ENCODE results near the gene ERVFRD-1.
"Not testable (repeated sequence)": the region's sequence is repeated elsewhere in the genome, so short reads cannot be mapped to it uniquely, and the experiment has no call there.

The ERVFRD-1 gene

GRCh38 chr6:11115808-11116536 lies 4.4 kb upstream of the ERVFRD-1 start:
- DNase-seq, CTCF ChIA-PET, H3K27ac Mint-ChIP-seq, H3K27me3 Mint-ChIP-seq, H3K9me3 Mint-ChIP-seq, H3K36me3 Mint-ChIP-seq, H3K4me3 Mint-ChIP-seq: not testable (repeated sequence)
- peaks cover 16% of the 10 kb centered on the region for H3K4me1 Mint-ChIP-seq

GRCh38 chr6:11113038-11113437 lies 1.5 kb upstream of the ERVFRD-1 start:
- DNase-seq, result no peak
- Mint-ChIP-seq H3K27ac (no peak overlapping the region), H3K4me3 (no peak overlapping the region), H3K4me1 (peaks cover 19% of the 10 kb centered on the region), H3K27me3 (no peaks in the 10 kb centered on the region), H3K9me3 (no peaks in the 10 kb centered on the region), H3K36me3 (peaks cover 6% of the 10 kb centered on the region)
- CTCF ChIA-PET, result no interaction called here

GRCh38 chr6:11111769-11112437 lies 378 bp upstream of the ERVFRD-1 start:
- DNase-seq, result no peak
- Mint-ChIP-seq H3K27me3 (no peaks in the 10 kb centered on the region), H3K4me3 (peak overlapping the region; percentile 46), H3K9me3 (no peaks in the 10 kb centered on the region), H3K27ac (no peak overlapping the region), H3K4me1 (peaks cover 19% of the 10 kb centered on the region), H3K36me3 (peaks cover 6% of the 10 kb centered on the region)
- CTCF ChIA-PET, result interaction anchor here (0.6 kb wide), 1 partner anchor 79 kb away, joined by 3 read pairs; no protein-coding TSS in a partner anchor

DNA sequence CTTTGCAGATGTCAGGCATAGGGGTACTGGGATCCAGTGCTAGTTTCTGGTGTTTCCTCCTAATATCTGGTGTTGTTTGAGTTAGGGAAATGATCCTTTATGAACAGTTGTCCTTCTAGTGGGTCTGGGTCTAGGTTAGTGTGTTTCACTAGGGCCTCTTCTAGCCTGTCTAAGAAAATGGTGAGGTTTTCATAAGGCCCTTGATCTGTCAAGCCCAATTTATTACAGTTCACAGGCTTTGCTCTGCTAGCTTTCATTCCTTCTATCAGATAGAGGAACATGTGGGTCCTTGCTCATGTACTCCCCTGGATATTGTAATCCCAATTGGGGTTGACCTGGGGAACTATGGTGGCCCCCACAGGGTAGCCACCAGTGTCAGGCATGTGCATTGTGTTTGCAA lies 2.8 kb downstream of the ERVFRD-1 start:
- Mint-ChIP-seq H3K9me3 (no peaks in the 10 kb centered on the region), H3K4me1 (peaks cover 19% of the 10 kb centered on the region), H3K36me3 (peaks cover 11% of the 10 kb centered on the region), H3K27ac (no peak overlapping the region), H3K4me3 (no peak overlapping the region), H3K27me3 (no peaks in the 10 kb centered on the region)
- no peak for DNase-seq
- CTCF ChIA-PET, result interaction anchor here (1.3 kb wide), 1 partner anchor 11 kb away, joined by 3 read pairs; no protein-coding TSS in a partner anchor

GRCh38 chr6:11103065-11103464 lies 8.5 kb downstream of the ERVFRD-1 start:
- peaks cover 34% of the 10 kb centered on the region for H3K36me3 Mint-ChIP-seq
- DNase-seq, result no peak
- CTCF ChIA-PET, result no interaction called here
- H3K27ac Mint-ChIP-seq, result no peak overlapping the region
- peaks cover 10% of the 10 kb centered on the region for H3K4me1 Mint-ChIP-seq
- no peak overlapping the region for H3K4me3 Mint-ChIP-seq
- H3K27me3 Mint-ChIP-seq, result no peaks in the 10 kb centered on the region
- no peaks in the 10 kb centered on the region for H3K9me3 Mint-ChIP-seq

DNA sequence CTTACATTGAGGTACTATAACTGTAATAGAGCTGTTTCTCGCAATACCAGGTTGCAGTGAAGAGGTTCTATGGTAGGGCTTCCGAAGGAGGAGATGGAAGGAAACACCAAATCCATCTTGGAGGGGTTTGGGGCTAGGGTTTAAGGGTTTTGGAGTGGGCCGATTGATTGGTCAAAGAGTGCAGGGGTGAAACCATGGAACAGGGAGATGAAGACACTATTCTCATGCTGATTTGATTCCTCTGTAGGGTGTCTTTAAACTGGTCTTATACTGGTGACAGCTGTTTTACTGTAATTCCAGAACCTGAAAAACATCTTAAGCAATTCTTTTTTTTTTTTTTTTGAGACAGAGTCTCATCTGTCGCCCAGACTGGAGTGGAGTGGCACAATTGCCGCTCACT lies 10.1 kb downstream of the ERVFRD-1 start:
- CTCF ChIA-PET, result no interaction called here
- peaks cover 36% of the 10 kb centered on the region for H3K36me3 Mint-ChIP-seq
- H3K4me3 Mint-ChIP-seq, result no peak overlapping the region
- no peak for DNase-seq
- peaks cover 11% of the 10 kb centered on the region for H3K4me1 Mint-ChIP-seq
- H3K27me3 Mint-ChIP-seq, result no peaks in the 10 kb centered on the region
- no peaks in the 10 kb centered on the region for H3K9me3 Mint-ChIP-seq
- H3K27ac Mint-ChIP-seq, result no peak overlapping the region

GRCh38 chr6:11098004-11098403 lies 13.5 kb downstream of the ERVFRD-1 start:
- Mint-ChIP-seq H3K4me3 (no peak overlapping the region), H3K27me3 (no peaks in the 10 kb centered on the region), H3K4me1 (peaks cover 30% of the 10 kb centered on the region), H3K36me3 (peaks cover 36% of the 10 kb centered on the region), H3K9me3 (no peaks in the 10 kb centered on the region), H3K27ac (no peak overlapping the region)
- CTCF ChIA-PET, result interaction anchor here (0.9 kb wide), 2 partner anchors 398 to 478 kb away, joined by 3 to 5 read pairs; no protein-coding TSS in a partner anchor
- DNase-seq, result no peak

DNA sequence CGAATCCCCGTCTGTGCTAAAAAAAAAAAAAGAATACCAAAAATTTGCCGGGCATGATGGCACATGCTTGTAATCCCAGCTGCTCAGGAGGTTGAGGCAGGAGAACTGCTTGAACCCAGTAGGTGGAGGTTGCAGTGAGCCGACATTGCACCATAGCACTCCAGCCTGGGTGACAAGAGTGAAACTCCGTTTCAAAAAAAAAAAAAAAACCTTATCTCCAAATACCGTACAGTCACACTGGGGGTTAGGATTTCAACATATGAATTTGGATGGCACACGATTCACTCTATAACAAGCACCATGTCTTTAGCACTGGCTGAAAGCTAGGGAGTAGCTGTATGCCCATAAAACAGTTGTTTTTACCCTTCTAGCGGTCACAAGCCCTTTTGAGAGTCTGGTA lies 14.0 kb downstream of the ERVFRD-1 start:
- Mint-ChIP-seq H3K4me3 (no peak overlapping the region), H3K36me3 (peaks cover 32% of the 10 kb centered on the region), H3K27ac (no peak overlapping the region), H3K4me1 (peaks cover 33% of the 10 kb centered on the region), H3K27me3 (no peaks in the 10 kb centered on the region), H3K9me3 (no peaks in the 10 kb centered on the region)
- no peak for DNase-seq
- CTCF ChIA-PET, result no interaction called here

GRCh38 chr6:11096109-11096508 lies 15.4 kb downstream of the ERVFRD-1 start:
- H3K36me3 Mint-ChIP-seq, result peaks cover 25% of the 10 kb centered on the region
- H3K27ac Mint-ChIP-seq, result no peak overlapping the region
- CTCF ChIA-PET, result interaction anchor here (1.0 to 1.4 kb wide), 2 partner anchors 8 to 400 kb away, joined by 3 to 5 read pairs; no protein-coding TSS in a partner anchor
- no peaks in the 10 kb centered on the region for H3K27me3 Mint-ChIP-seq
- peaks cover 34% of the 10 kb centered on the region for H3K4me1 Mint-ChIP-seq
- H3K9me3 Mint-ChIP-seq, result no peaks in the 10 kb centered on the region
- H3K4me3 Mint-ChIP-seq, result peak overlapping the region; percentile 65
- DNase-seq, result peak; percentile 31

- Mint-ChIP-seq H3K4me3 (peak overlapping the region; percentile 97), H3K27me3 (no peaks in the 10 kb centered on the region), H3K4me1 (peaks cover 29% of the 10 kb centered on the region), H3K9me3 (no peaks in the 10 kb centered on the region), H3K36me3 (peaks cover 17% of the 10 kb centered on the region), H3K27ac (peak overlapping the region; percentile 96)
- CTCF ChIA-PET, result interaction anchor here (0.5 kb wide), 1 partner anchor 285 kb away, joined by 3 read pairs; no protein-coding TSS in a partner anchor
- no peak for DNase-seq
These were observed 16.6 kb downstream of the ERVFRD-1 start for GRCh38 chr6:11094941-11095340.

DNA sequence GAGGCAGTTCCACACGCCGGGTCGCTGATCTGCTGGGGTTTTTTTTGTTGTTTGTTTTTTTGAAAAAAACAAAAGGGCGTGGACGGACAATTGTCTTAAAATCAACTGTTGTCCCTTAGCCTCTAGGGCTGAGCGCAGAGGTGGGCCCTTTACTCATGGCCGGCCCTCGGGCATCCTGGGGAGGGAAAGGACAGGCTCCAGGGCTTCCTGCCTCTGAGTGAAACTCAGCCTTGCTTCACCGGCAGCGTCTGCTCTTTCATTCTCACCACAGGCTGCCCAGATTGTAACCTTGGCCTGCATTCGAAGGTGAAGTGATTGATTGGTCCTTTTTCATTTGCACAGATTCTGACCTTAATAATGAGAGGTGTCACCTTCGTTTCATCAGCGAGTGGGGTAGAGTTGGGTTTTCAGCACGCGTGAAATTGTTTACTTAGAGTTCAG lies 17.1 kb downstream of the ERVFRD-1 start:
- H3K36me3 Mint-ChIP-seq, result peaks cover 12% of the 10 kb centered on the region
- H3K27ac Mint-ChIP-seq, result peak overlapping the region; percentile 96
- peak; percentile 66 for DNase-seq
- CTCF ChIA-PET, result interaction anchor here (0.5 kb wide), 1 partner anchor 284 kb away, joined by 3 read pairs; no protein-coding TSS in a partner anchor
- no peaks in the 10 kb centered on the region for H3K9me3 Mint-ChIP-seq
- H3K4me3 Mint-ChIP-seq, result peak overlapping the region; percentile 97
- no peaks in the 10 kb centered on the region for H3K27me3 Mint-ChIP-seq
- H3K4me1 Mint-ChIP-seq, result peaks cover 29% of the 10 kb centered on the region

GRCh38 chr6:11093626-11094410 lies 17.7 kb downstream of the ERVFRD-1 start, which contains the start of gene SMIM13:
Gene SMIM13, plus strand, starts transcription at chr6:11093834. Its CDS starts 480 bp downstream, at chr6:11094314.
- peaks cover 9% of the 10 kb centered on the region for H3K36me3 Mint-ChIP-seq
- no peaks in the 10 kb centered on the region for H3K9me3 Mint-ChIP-seq
- peak within 1 kb of the TSS; percentile 96 for H3K27ac Mint-ChIP-seq
- DNase-seq, result peak; percentile 98
- H3K4me3 Mint-ChIP-seq, result peak within 1 kb of the TSS; percentile 97
- H3K4me1 Mint-ChIP-seq, result peaks cover 29% of the 10 kb centered on the region
- CTCF ChIA-PET, result interaction anchor here (0.6 to 1.2 kb wide), 3 partner anchors 25 to 403 kb away, joined by 4 read pairs; no protein-coding TSS in a partner anchor
- H3K27me3 Mint-ChIP-seq, result no peaks in the 10 kb centered on the region

GRCh38 chr6:11093376-11093625 lies 18.2 kb downstream of the ERVFRD-1 start:
- H3K9me3 Mint-ChIP-seq, result no peaks in the 10 kb centered on the region
- peak overlapping the region; percentile 81 for H3K4me3 Mint-ChIP-seq
- H3K27me3 Mint-ChIP-seq, result no peaks in the 10 kb centered on the region
- peaks cover 27% of the 10 kb centered on the region for H3K4me1 Mint-ChIP-seq
- DNase-seq, result no peak
- H3K36me3 Mint-ChIP-seq, result peaks cover 7% of the 10 kb centered on the region
- H3K27ac Mint-ChIP-seq, result peak overlapping the region; percentile 95
- CTCF ChIA-PET, result interaction anchor here (0.6 to 1.2 kb wide), 3 partner anchors 24 to 403 kb away, joined by 4 read pairs; no protein-coding TSS in a partner anchor
